ENCODE results near the gene P4HA3.

The P4HA3 gene

GRCh38 chr11:74257959-74258553 is 53.4 kb downstream of the P4HA3 start:
- ATAC-seq, result peak; percentile 23
- TF ChIP-seq ISL1 (CRISPR knock-in tag; IDR thresholded peaks at IDR 0.05) (no peak), ZC3H10 (CRISPR knock-in tag; IDR thresholded peaks at IDR 0.05) (no peak), CSRNP3 (CRISPR knock-in tag; IDR thresholded peaks at IDR 0.05) (no peak), ZNF70 (CRISPR knock-in tag; IDR thresholded peaks at IDR 0.05) (no peak), GLIS3 (CRISPR knock-in tag; IDR thresholded peaks at IDR 0.05) (no peak), ESRRG (CRISPR knock-in tag; IDR thresholded peaks at IDR 0.05) (no peak), PPARA (CRISPR knock-in tag; IDR thresholded peaks at IDR 0.05; ENCODE audit: borderline replicate concordance) (no peak), BACH2 (CRISPR knock-in tag; IDR thresholded peaks at IDR 0.05; ENCODE audit: borderline replicate concordance) (no peak), OSR1 (CRISPR knock-in tag; IDR thresholded peaks at IDR 0.05) (no peak), ZFP3 (CRISPR knock-in tag; IDR thresholded peaks at IDR 0.05) (no peak), POU6F1 (CRISPR knock-in tag; IDR thresholded peaks at IDR 0.05; ENCODE audit: borderline replicate concordance, low read depth) (no peak), TCF4 (CRISPR knock-in tag; IDR thresholded peaks at IDR 0.05; ENCODE audit: borderline replicate concordance) (no peak), ZNF8 (CRISPR knock-in tag; IDR thresholded peaks at IDR 0.05) (no peak), SNAI2 (CRISPR knock-in tag; IDR thresholded peaks at IDR 0.05) (no peak), PATZ1 (CRISPR knock-in tag; IDR thresholded peaks at IDR 0.05; ENCODE audit: borderline replicate concordance) (no peak), CSDC2 (CRISPR knock-in tag; IDR thresholded peaks at IDR 0.05) (no peak), ZNF565 (CRISPR knock-in tag; conservative IDR thresholded peaks at IDR 0.05; ENCODE audit: low read depth) (no peak)

- ATAC-seq, result no peak
- no peak for TF ChIP-seq RARB (CRISPR knock-in tag; IDR thresholded peaks at IDR 0.05)
- no peak for TF ChIP-seq CSRNP3 (CRISPR knock-in tag; IDR thresholded peaks at IDR 0.05)
- no peak for TF ChIP-seq GLIS3 (CRISPR knock-in tag; IDR thresholded peaks at IDR 0.05)
- no peak for TF ChIP-seq TSHZ2 (CRISPR knock-in tag; IDR thresholded peaks at IDR 0.05)
- no peak for TF ChIP-seq PPARA (CRISPR knock-in tag; IDR thresholded peaks at IDR 0.05; ENCODE audit: borderline replicate concordance)
- TF ChIP-seq ZFP30 (CRISPR knock-in tag; IDR thresholded peaks at IDR 0.05), result no peak
- no peak for TF ChIP-seq CREB5 (CRISPR knock-in tag; IDR thresholded peaks at IDR 0.05; ENCODE audit: low read depth)
- no peak for TF ChIP-seq POU6F1 (CRISPR knock-in tag; IDR thresholded peaks at IDR 0.05; ENCODE audit: borderline replicate concordance, low read depth)
- TF ChIP-seq TCF4 (CRISPR knock-in tag; IDR thresholded peaks at IDR 0.05; ENCODE audit: borderline replicate concordance), result no peak
- no peak for TF ChIP-seq BACH2 (CRISPR knock-in tag; IDR thresholded peaks at IDR 0.05; ENCODE audit: borderline replicate concordance)
- no peak for TF ChIP-seq ZC3H10 (CRISPR knock-in tag; IDR thresholded peaks at IDR 0.05)
- no peak for TF ChIP-seq TOX (CRISPR knock-in tag; IDR thresholded peaks at IDR 0.05; ENCODE audit: borderline replicate concordance)
- TF ChIP-seq SNAI2 (CRISPR knock-in tag; IDR thresholded peaks at IDR 0.05), result no peak
- no peak for TF ChIP-seq ARNTL (CRISPR knock-in tag; IDR thresholded peaks at IDR 0.05; ENCODE audit: borderline replicate concordance, low read depth)
- no peak for TF ChIP-seq PATZ1 (CRISPR knock-in tag; IDR thresholded peaks at IDR 0.05; ENCODE audit: borderline replicate concordance)
- no peak for TF ChIP-seq ZNF565 (CRISPR knock-in tag; conservative IDR thresholded peaks at IDR 0.05; ENCODE audit: low read depth)
- TF ChIP-seq ZNF8 (CRISPR knock-in tag; IDR thresholded peaks at IDR 0.05), result no peak
- TF ChIP-seq ZNF70 (CRISPR knock-in tag; IDR thresholded peaks at IDR 0.05), result no peak
- TF ChIP-seq OSR1 (CRISPR knock-in tag; IDR thresholded peaks at IDR 0.05), result no peak
These were observed 54.9 kb downstream of the P4HA3 start for GRCh38 chr11:74256378-74257133.
